Bronchial epithelial cell (primary cell): ENCODE results near the gene HAP1. TPM values are rescaled to one million over a fixed set of nuclear protein-coding genes. Genes with fewer than 3 reads are reported as not detected.
A peak's percentile ranks its signal among the peaks of the same experiment; 100 is the strongest.

Source experiments
- DNase-seq: peaks from one replicate; pipeline ENCODE4 v3.0.0-alpha.2; 2010; ENCODE audit warnings: low read depth
- FAIRE-seq: peaks from 2 replicates; lab custom pipeline; 2011; peaks lifted over from hg19 to GRCh38; lab: Jason Lieb, UNC
- H3K27me3 ChIP-seq: 2 replicates; pipeline ENCODE4 v1.5.1; 2011; ENCODE audit warnings: low read length; ENCODE audit not compliant: control insufficient read depth, insufficient read depth
- H3K36me3 ChIP-seq: 2 replicates; pipeline ENCODE4 v1.5.1; 2011; ENCODE audit warnings: low read length; ENCODE audit not compliant: control insufficient read depth, insufficient read depth
- H3K4me3 ChIP-seq: 2 replicates; pipeline ENCODE4 v1.5.1; 2011; ENCODE audit warnings: mild to moderate bottlenecking, low read depth, low read length, control low read depth
- total RNA-seq: library from RNA; depleted of rRNA; stranded (reverse); fragments of >200 nt; gene quantifications from 2 replicates; pipeline ENCODE4 v1.2.1, GENCODE V29; 2014
- TF ChIP-seq, protein P1 (sequence below): IDR thresholded peaks from 2 replicates; pipeline ENCODE4 v1.5.1; 2011; ENCODE audit warnings: mild to moderate bottlenecking, moderate library complexity, low read length, control low read depth, inconsistent platforms; ENCODE audit not compliant: insufficient read depth, severe bottlenecking

The HAP1 gene
- total RNA-seq, 1 donor from 2014 or later: 2.6 TPM

DNA sequence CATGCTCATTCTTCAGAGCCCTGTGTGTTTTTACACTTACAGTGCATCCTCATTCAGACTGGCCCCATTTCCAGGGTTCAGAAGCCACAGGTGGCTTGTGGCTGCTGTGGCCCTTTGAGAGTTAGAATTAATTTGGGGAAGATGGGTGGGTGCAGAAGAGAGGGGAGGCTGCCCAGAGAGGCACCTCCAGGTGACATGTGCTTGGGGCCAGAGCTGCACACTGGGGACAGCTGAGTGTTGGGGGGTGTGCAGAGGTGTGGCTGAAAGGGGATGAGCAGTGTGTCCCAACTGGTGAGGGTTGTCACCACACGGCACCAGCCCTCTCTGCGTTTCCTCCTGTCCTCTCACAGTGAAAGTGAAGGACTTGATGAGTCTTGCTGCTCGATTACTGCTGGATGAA lies 52.7 kb downstream of the HAP1 start:
- TF ChIP-seq, protein P1, sequence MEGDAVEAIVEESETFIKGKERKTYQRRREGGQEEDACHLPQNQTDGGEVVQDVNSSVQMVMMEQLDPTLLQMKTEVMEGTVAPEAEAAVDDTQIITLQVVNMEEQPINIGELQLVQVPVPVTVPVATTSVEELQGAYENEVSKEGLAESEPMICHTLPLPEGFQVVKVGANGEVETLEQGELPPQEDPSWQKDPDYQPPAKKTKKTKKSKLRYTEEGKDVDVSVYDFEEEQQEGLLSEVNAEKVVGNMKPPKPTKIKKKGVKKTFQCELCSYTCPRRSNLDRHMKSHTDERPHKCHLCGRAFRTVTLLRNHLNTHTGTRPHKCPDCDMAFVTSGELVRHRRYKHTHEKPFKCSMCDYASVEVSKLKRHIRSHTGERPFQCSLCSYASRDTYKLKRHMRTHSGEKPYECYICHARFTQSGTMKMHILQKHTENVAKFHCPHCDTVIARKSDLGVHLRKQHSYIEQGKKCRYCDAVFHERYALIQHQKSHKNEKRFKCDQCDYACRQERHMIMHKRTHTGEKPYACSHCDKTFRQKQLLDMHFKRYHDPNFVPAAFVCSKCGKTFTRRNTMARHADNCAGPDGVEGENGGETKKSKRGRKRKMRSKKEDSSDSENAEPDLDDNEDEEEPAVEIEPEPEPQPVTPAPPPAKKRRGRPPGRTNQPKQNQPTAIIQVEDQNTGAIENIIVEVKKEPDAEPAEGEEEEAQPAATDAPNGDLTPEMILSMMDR: no peak
- Histone ChIP-seq H3K27me3 (no peaks in the 10 kb centered on the region), H3K4me3 (no peak overlapping the region), H3K36me3 (no peaks in the 10 kb centered on the region)
- no peak for FAIRE-seq
- DNase-seq: no peak

DNA sequence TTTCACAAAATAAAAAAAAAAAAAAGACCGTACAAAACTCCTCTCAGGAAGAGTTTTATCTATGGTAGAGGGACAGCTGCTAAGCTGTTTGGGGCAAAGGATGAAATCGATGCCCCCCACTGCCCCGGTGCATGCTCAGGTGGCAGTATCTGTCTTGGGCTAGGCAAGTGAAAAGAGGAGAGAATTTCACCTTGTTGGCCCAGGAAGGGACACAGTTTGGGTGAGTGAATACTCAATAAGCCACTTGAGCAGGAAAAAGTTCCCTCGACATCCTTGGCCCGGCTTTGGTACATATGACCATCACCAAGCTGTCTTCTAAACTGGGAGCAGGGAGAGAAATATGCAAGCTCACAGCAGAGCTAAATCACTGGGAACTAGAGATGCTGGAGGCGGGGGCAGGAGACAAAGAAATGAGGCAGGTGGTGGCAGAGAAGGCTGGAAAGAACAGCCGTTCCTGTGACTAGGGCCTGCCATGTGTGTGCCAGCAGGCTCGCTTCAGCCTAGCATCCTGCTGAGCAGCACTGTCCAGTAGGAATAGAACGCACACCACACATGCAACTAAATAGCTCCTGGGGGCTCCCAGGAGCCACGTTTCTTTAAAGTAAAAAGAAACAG lies 53.9 kb downstream of the HAP1 start:
- DNase-seq: no peak
- no peak for FAIRE-seq
- no peaks in the 10 kb centered on the region for H3K27me3 ChIP-seq
- no peaks in the 10 kb centered on the region for H3K36me3 ChIP-seq
- TF ChIP-seq, protein P1: no peak
- H3K4me3 ChIP-seq: no peak overlapping the region

DNA sequence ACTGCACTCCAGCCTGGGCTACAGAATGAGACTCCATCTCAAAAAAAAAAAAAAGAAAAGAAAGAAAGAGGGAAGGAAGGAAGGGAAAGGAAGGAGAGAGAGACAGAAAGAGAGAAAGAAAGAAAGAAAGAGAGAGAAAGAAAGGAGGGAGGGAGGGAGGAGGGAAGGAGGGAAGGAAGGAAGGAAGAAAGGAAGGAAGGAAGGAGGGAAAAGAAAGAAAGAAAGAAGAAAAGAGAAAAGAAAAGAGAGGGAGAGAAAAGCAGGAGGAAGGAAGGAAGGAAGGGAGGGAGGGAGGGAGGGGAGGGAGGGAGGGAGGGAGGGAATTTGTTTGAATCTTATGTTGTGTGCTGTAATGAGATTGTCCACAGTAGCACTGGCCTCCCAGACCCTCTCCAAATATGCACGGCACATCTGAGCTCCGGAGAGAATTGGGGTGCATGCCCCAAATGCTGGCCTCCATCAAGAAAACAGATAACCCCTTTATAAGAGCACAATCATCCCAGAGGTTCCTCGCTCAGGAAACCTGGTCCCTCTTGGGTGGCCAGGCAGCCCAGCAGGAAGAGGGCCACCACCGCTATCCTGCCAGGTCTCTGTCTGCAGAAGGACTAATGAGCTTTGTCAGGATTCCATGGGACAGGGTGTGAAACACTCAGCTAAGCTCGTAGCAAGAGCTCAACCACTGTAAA lies 54.6 kb downstream of the HAP1 start:
- no peak for FAIRE-seq
- TF ChIP-seq, protein P1: no peak
- no peak for DNase-seq
- no peaks in the 10 kb centered on the region for H3K27me3 ChIP-seq
- H3K36me3 ChIP-seq: no peaks in the 10 kb centered on the region
- H3K4me3 ChIP-seq: no peak overlapping the region

DNA sequence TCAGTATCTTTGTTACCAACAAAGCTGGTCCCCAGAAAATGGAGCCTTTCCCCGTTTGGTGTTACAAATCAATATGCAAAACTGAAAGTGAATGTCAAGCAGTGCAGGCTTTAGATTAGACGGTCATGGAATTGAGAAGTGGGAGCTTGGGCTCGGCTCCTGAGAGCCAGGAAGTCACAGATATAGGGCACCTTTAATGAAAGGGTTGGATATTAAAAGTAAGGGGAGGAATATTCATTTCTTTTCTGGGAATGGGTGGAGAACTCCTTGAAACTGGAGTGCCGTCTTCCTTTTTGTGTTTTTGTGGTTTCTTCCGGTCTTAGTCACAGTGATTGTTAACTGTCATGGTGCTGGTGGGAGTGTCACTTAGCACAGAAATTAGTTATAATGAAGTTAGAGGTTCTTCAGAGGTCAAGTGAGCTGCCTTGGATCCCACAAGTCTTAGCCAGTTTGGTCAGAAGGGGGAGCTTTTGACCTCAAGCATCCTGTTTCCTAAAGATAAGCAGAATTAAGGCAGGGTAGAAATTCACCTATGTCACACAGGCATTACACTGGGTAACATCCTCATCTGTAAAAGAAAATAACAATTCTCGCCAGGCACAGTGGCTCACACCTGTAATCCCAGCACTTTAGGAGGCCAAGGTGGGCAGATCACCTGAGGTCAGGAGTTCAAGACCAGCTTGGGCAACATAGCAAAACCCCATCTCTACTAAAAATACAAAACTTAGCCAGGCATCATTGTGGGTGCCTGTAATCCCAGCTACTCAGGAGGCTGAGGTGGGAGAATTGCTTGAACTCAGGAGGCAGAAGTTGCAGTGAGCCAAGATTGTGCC lies 55.3 kb downstream of the HAP1 start:
- Histone ChIP-seq H3K36me3 (no peaks in the 10 kb centered on the region), H3K4me3 (no peak overlapping the region), H3K27me3 (no peaks in the 10 kb centered on the region)
- DNase-seq (peak; percentile 80), FAIRE-seq (no peak)
- TF ChIP-seq, protein P1: no peak

DNA sequence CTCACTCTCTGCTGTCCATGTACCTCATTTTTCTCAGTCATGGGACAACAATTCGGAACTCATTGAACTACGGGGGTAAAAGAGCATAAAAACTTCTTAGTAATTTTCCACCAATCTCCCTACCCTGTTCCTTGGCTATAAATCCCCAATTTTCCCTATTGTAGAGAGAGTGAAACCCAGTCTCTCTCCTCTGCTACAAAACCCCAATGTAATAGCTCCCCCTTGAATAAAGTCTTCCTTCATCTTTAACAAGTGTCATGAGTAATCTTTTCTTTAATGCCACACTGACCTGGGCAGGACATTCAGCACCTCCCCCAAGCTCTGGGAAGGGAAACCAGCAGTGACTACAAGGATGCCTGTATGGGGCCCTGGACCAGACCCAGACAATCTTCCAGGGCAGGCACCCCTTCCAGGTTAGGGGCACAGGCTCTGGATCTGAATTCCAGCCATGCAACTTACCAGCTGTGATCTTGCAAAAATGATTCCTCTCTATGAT lies 56.0 kb downstream of the HAP1 start:
- Histone ChIP-seq H3K27me3 (no peaks in the 10 kb centered on the region), H3K36me3 (no peaks in the 10 kb centered on the region), H3K4me3 (no peak overlapping the region)
- DNase-seq: peak; percentile 60
- TF ChIP-seq, protein P1: no peak
- FAIRE-seq: no peak
